WTC11 (cell line): ENCODE data around the gene GADL1. TPM values are rescaled to one million over a fixed set of nuclear protein-coding genes. Genes with fewer than 3 reads are reported as not detected.

Experiments used
- ATAC-seq: fragments of 200-7000 bp; cut with Tn5 transposase; 2 replicates; pipeline ENCODE4 v1.10.0; 2021; ENCODE audit warnings: mild to moderate bottlenecking, moderate library complexity
- CTCF ChIA-PET: fragments of 300-600 bp; sonication (Branson Sonifier 250); formaldehyde crosslinking; loops from one replicate; lab custom pipeline; 2021; ENCODE audit warnings: antibody characterized with exemption; lab: Charles Lee
- POLR2A ChIA-PET: fragments of 350-600 bp; sonication (Branson Sonifier 250); formaldehyde crosslinking; loops from one replicate; lab custom pipeline; 2021; ENCODE audit warnings: antibody characterized with exemption; lab: Charles Lee
- DNase-seq: peaks from one replicate; pipeline ENCODE4 v3.0.0; 2021; ENCODE audit warnings: low spot score
- H3K27ac Mint-ChIP-seq: 2 replicates; pipeline ENCODE4 v1.8.0; 2021; ENCODE audit warnings: mixed read lengths
- H3K27me3 Mint-ChIP-seq: 2 replicates; pipeline ENCODE4 v1.8.0; 2021; ENCODE audit warnings: low read depth, mild to moderate bottlenecking, moderate library complexity, mixed read lengths
- H3K36me3 Mint-ChIP-seq: 2 replicates; pipeline ENCODE4 v1.8.0; 2021; ENCODE audit warnings: mixed read lengths
- H3K4me1 Mint-ChIP-seq: 2 replicates; pipeline ENCODE4 v1.8.0; 2022; ENCODE audit warnings: mixed read lengths
- H3K4me3 Mint-ChIP-seq: 2 replicates; pipeline ENCODE4 v1.8.0; 2021; ENCODE audit warnings: mild to moderate bottlenecking, moderate library complexity, mixed read lengths
- H3K9me3 Mint-ChIP-seq: 2 replicates; pipeline ENCODE4 v1.8.0; 2021; ENCODE audit warnings: mixed read lengths
- ELF4 ChIP-seq: sonication (generic); formaldehyde crosslinking; IDR thresholded peaks from 2 replicates; pipeline ENCODE4 v1.8.1; 2022; ENCODE audit warnings: low read depth, mild to moderate bottlenecking, moderate library complexity, missing genetic modification reagents
- FOXJ3 ChIP-seq: sonication (generic); formaldehyde crosslinking; IDR thresholded peaks from 2 replicates; pipeline ENCODE4 v1.9.0; 2021; ENCODE audit warnings: missing genetic modification reagents, mild to moderate bottlenecking, borderline replicate concordance
- KAT7 ChIP-seq: sonication (generic); formaldehyde crosslinking; IDR thresholded peaks from 2 replicates; pipeline ENCODE4 v1.8.1; 2023; ENCODE audit warnings: missing genetic modification reagents, mild to moderate bottlenecking, borderline replicate concordance
- MXD4 ChIP-seq: fragments of 250-450 bp; sonication (Bioruptor Pico); IDR thresholded peaks from 2 replicates; pipeline ENCODE4 v1.8.0; 2021; ENCODE audit warnings: mild to moderate bottlenecking, moderate library complexity, borderline replicate concordance
- MYBL2 ChIP-seq: sonication (generic); formaldehyde crosslinking; IDR thresholded peaks from 2 replicates; pipeline ENCODE4 v1.8.1; 2023; ENCODE audit warnings: mild to moderate bottlenecking, moderate library complexity, missing genetic modification reagents
- NFE2L1 ChIP-seq: sonication (generic); formaldehyde crosslinking; IDR thresholded peaks from 2 replicates; pipeline ENCODE4 v1.8.1; 2023; ENCODE audit warnings: missing genetic modification reagents
- NR1H2 ChIP-seq: sonication (generic); formaldehyde crosslinking; IDR thresholded peaks from 2 replicates; pipeline ENCODE4 v1.9.0; 2021; ENCODE audit warnings: mild to moderate bottlenecking, moderate library complexity, missing genetic modification reagents
- NR2C2 ChIP-seq: sonication (generic); formaldehyde crosslinking; IDR thresholded peaks from 2 replicates; pipeline ENCODE4 v1.8.0; 2022; ENCODE audit warnings: mild to moderate bottlenecking, missing genetic modification reagents
- NR3C1 ChIP-seq: sonication (generic); formaldehyde crosslinking; conservative IDR thresholded peaks from 2 replicates; pipeline ENCODE4 v1.8.1; 2023; ENCODE audit warnings: low read depth, mild to moderate bottlenecking, missing genetic modification reagents
- PRRX2 ChIP-seq: fragments of 250-450 bp; sonication (Bioruptor Pico); IDR thresholded peaks from 2 replicates; pipeline ENCODE4 v1.8.0; 2021; ENCODE audit warnings: mild to moderate bottlenecking
- SMAD3 ChIP-seq: sonication (generic); formaldehyde crosslinking; IDR thresholded peaks from 2 replicates; pipeline ENCODE4 v1.8.0; 2022; ENCODE audit warnings: missing genetic modification reagents, mild to moderate bottlenecking, borderline replicate concordance
- SOX15 ChIP-seq: fragments of 250-450 bp; sonication (Bioruptor Pico); IDR thresholded peaks from 2 replicates; pipeline ENCODE4 v1.9.0; 2021; ENCODE audit warnings: mild to moderate bottlenecking
- TCF7 ChIP-seq: sonication (generic); formaldehyde crosslinking; IDR thresholded peaks from 2 replicates; pipeline ENCODE4 v1.8.0; 2022; ENCODE audit warnings: mild to moderate bottlenecking, low read depth, missing genetic modification reagents, moderate library complexity
- TEAD4 ChIP-seq: sonication (generic); formaldehyde crosslinking; IDR thresholded peaks from 2 replicates; pipeline ENCODE4 v1.8.0; 2022; ENCODE audit warnings: mild to moderate bottlenecking, missing genetic modification reagents
- ZBTB43 ChIP-seq: sonication (generic); formaldehyde crosslinking; IDR thresholded peaks from 2 replicates; pipeline ENCODE4 v1.8.1; 2023; ENCODE audit warnings: mild to moderate bottlenecking, missing genetic modification reagents
- ZMAT4 ChIP-seq: fragments of 250-450 bp; sonication (Bioruptor Pico); IDR thresholded peaks from 2 replicates; pipeline ENCODE4 v1.9.0; 2021; ENCODE audit warnings: mild to moderate bottlenecking
- ZNF121 ChIP-seq: sonication (generic); formaldehyde crosslinking; IDR thresholded peaks from 2 replicates; pipeline ENCODE4 v1.8.0; 2023; ENCODE audit warnings: missing genetic modification reagents
- ZNF263 ChIP-seq: sonication (generic); formaldehyde crosslinking; IDR thresholded peaks from 2 replicates; pipeline ENCODE4 v1.8.1; 2022; ENCODE audit warnings: low read depth, mild to moderate bottlenecking, moderate library complexity, missing genetic modification reagents
- ZNF317 ChIP-seq: sonication (generic); formaldehyde crosslinking; IDR thresholded peaks from 2 replicates; pipeline ENCODE4 v1.8.1; 2023; ENCODE audit warnings: low read depth, mild to moderate bottlenecking, moderate library complexity, missing genetic modification reagents, borderline replicate concordance
- ZNF396 ChIP-seq: fragments of 250-450 bp; sonication (Bioruptor Pico); IDR thresholded peaks from 2 replicates; pipeline ENCODE4 v1.8.0; 2021; ENCODE audit warnings: mild to moderate bottlenecking, moderate library complexity, borderline replicate concordance
- ZNF671 ChIP-seq: fragments of 250-450 bp; sonication (Bioruptor Pico); IDR thresholded peaks from 2 replicates; pipeline ENCODE4 v1.8.0; 2021; ENCODE audit warnings: mild to moderate bottlenecking
- total RNA-seq: library from RNA; stranded (reverse); gene quantifications from 3 replicates; pipeline ENCODE4 v1.2.3, GENCODE V29; 2021
- TF ChIP-seq, protein P1 (sequence below): sonication (generic); formaldehyde crosslinking; IDR thresholded peaks from 2 replicates; pipeline ENCODE4 v1.8.0; 2022; ENCODE audit warnings: mild to moderate bottlenecking, missing genetic modification reagents
- TF ChIP-seq, protein P2 (sequence below): sonication (generic); formaldehyde crosslinking; IDR thresholded peaks from 2 replicates; pipeline ENCODE4 v1.8.1; 2023; ENCODE audit warnings: mild to moderate bottlenecking, missing genetic modification reagents, moderate library complexity
- TF ChIP-seq, protein P3 (sequence below): sonication (generic); formaldehyde crosslinking; IDR thresholded peaks from 2 replicates; pipeline ENCODE4 v1.8.0; 2022; ENCODE audit warnings: mild to moderate bottlenecking, missing genetic modification reagents

The GADL1 gene
- total RNA-seq, 1 experiment from 2014 or later = 0.15 TPM

DNA sequence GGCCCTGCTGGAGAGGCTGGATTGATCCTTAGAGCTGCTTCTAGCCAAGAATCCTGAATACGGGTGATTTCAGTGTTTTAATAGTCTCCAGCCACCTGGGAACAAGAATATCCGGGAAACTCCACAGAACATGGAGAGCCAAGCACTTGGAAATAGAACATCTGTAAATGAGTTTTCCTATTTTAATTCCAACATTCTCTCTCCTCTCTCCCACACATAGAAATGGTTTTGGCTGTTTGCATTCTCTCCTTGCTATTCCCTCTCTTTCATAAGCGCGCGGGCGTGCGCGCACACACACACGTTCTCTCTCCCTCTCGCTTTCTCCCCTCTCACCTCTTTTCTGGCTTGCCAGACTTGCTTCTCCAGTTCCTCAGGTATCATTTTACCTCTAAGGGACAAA, 50.6 kb downstream of the GADL1 start:
- DNase-seq (no peak), ATAC-seq (no peak)
- Mint-ChIP-seq H3K4me3 (no peak overlapping the region), H3K9me3 (no peaks in the 10 kb centered on the region), H3K4me1 (0 out of 2 replicates have a peak, but pooled peaks cover 3% of the 10 kb centered on the region), H3K36me3 (no peaks in the 10 kb centered on the region), H3K27me3 (no peaks in the 10 kb centered on the region; the same call in 1 of the 2 replicates)
- POLR2A ChIA-PET = no interaction called here
- no peak for TF ChIP-seq ZBTB43 (CRISPR knock-in tag)
- no peak for TF ChIP-seq KAT7 (CRISPR knock-in tag)
- TF ChIP-seq ZNF263 (CRISPR knock-in tag) = no peak
- TF ChIP-seq FOXJ3 = no peak
- TF ChIP-seq SMAD3 (CRISPR knock-in tag) = no peak
- TF ChIP-seq, protein P1, sequence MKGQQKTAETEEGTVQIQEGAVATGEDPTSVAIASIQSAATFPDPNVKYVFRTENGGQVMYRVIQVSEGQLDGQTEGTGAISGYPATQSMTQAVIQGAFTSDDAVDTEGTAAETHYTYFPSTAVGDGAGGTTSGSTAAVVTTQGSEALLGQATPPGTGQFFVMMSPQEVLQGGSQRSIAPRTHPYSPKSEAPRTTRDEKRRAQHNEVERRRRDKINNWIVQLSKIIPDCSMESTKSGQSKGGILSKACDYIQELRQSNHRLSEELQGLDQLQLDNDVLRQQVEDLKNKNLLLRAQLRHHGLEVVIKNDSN (CRISPR knock-in tag) = no peak
- no peak for TF ChIP-seq ZNF317 (CRISPR knock-in tag)
- no peak for TF ChIP-seq ZMAT4 (CRISPR knock-in tag)
- no peak for TF ChIP-seq ZNF671 (CRISPR knock-in tag)
- TF ChIP-seq, protein P2, sequence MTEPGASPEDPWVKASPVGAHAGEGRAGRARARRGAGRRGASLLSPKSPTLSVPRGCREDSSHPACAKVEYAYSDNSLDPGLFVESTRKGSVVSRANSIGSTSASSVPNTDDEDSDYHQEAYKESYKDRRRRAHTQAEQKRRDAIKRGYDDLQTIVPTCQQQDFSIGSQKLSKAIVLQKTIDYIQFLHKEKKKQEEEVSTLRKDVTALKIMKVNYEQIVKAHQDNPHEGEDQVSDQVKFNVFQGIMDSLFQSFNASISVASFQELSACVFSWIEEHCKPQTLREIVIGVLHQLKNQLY (CRISPR knock-in tag) = no peak
- TF ChIP-seq ZNF396 (CRISPR knock-in tag) = no peak
- no peak for TF ChIP-seq NFE2L1
- no peak for TF ChIP-seq SOX15 (CRISPR knock-in tag)
- TF ChIP-seq MYBL2 (CRISPR knock-in tag) = no peak
- no peak for TF ChIP-seq PRRX2 (CRISPR knock-in tag)
- no peak for TF ChIP-seq NR3C1 (CRISPR knock-in tag)
- no peak for TF ChIP-seq TCF7 (CRISPR knock-in tag)
- TF ChIP-seq, all 79 proteins: peak for 0
- CTCF ChIA-PET = no interaction called here
- no peak overlapping the region for H3K27ac Mint-ChIP-seq

GRCh38 chr3:30836141-30836540, 58.3 kb downstream of the GADL1 start:
- DNase-seq = no peak
- Mint-ChIP-seq H3K27ac (no peak overlapping the region), H3K4me1 (peaks cover 16% of the 10 kb centered on the region), H3K9me3 (no peaks in the 10 kb centered on the region), H3K27me3 (no peaks in the 10 kb centered on the region), H3K36me3 (no peaks in the 10 kb centered on the region), H3K4me3 (no peak overlapping the region)
- POLR2A ChIA-PET = no interaction called here
- CTCF ChIA-PET = interaction anchor here (1.0 kb wide), 1 partner anchor 65 kb away, joined by 3 read pairs; no protein-coding TSS in a partner anchor
- no peak for TF ChIP-seq MXD4 (CRISPR knock-in tag)
- ATAC-seq = peak; percentile 28; the same call in 1 of the 2 replicates

- Mint-ChIP-seq H3K9me3 (no peaks in the 10 kb centered on the region), H3K27ac (no peak overlapping the region), H3K27me3 (no peaks in the 10 kb centered on the region), H3K4me1 (peaks cover 16% of the 10 kb centered on the region), H3K4me3 (no peak overlapping the region), H3K36me3 (no peaks in the 10 kb centered on the region)
- TF ChIP-seq NR2C2 (CRISPR knock-in tag) = no peak
- no peak for TF ChIP-seq ZNF671 (CRISPR knock-in tag)
- no peak for TF ChIP-seq ZMAT4 (CRISPR knock-in tag)
- no peak for TF ChIP-seq TEAD4 (CRISPR knock-in tag)
- TF ChIP-seq, protein P3, sequence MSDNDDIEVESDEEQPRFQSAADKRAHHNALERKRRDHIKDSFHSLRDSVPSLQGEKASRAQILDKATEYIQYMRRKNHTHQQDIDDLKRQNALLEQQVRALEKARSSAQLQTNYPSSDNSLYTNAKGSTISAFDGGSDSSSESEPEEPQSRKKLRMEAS (CRISPR knock-in tag) = no peak
- no peak for TF ChIP-seq ZNF263 (CRISPR knock-in tag)
- TF ChIP-seq NR1H2 (CRISPR knock-in tag) = no peak
- TF ChIP-seq ELF4 (CRISPR knock-in tag) = no peak
- TF ChIP-seq ZNF121 (CRISPR knock-in tag) = no peak
- DNase-seq = no peak
- peak; percentile 60 for ATAC-seq
- ChIA-PET CTCF (interaction anchor here (1.0 kb wide), 1 partner anchor 65 kb away, joined by 3 read pairs; no protein-coding TSS in a partner anchor), POLR2A (no interaction called here)
Measured at GRCh38 chr3:30835667-30836066, 58.8 kb downstream of the GADL1 start.
